ENCODE results near the gene AKR1C3. TPM values are rescaled to one million over a fixed set of nuclear protein-coding genes. Genes with fewer than 3 reads are reported as not detected.

Gene AKR1C3
- total and polyA plus RNA-seq, 2 experiments from 2014 or later, result 53.5 to 54.6 TPM

- peak; percentile 7 for DNase-seq (ENCODE audit: low spot score)
- Histone ChIP-seq H3K36me3 (replicated peaks; ENCODE audit: insufficient read depth, low read depth) (no peaks in the 10 kb centered on the region), H3K9me3 (ENCODE audit: low read depth) (no peaks in the 10 kb centered on the region), H2AFZ (no peak overlapping the region), H3K27me3 (no peaks in the 10 kb centered on the region), H3K4me2 (no peak overlapping the region), H3K9me2 (replicated peaks; ENCODE audit: insufficient read depth) (no peaks in the 10 kb centered on the region), H3K4me3 (no peak overlapping the region), H4K20me1 (ENCODE audit: insufficient read depth, poor library complexity, severe bottlenecking) (no peaks in the 10 kb centered on the region), H3K4me1 (ENCODE audit: insufficient read depth) (peaks cover 7% of the 10 kb centered on the region), H3K79me2 (no peaks in the 10 kb centered on the region), H3K27ac (peak overlapping the region; percentile 55)
- TF ChIP-seq CTCF (IDR thresholded peaks at IDR 0.05; ENCODE audit: poor library complexity) (no peak), EZH2phosphoT487 (IDR thresholded peaks at IDR 0.05; ENCODE audit: low read depth, severe bottlenecking, unreplicated experiment) (no peak), EZH2 (IDR thresholded peaks at IDR 0.05; ENCODE audit: borderline replicate concordance) (no peak)
- WGBS (ENCODE audit: low lambda C conversion rate, missing lambda C conversion rate), result 51% methylated on average over 4 of the region's 4 CpGs
Observed at GRCh38 chr10:5142199-5142598, 48.0 kb downstream of the AKR1C3 start.

DNA sequence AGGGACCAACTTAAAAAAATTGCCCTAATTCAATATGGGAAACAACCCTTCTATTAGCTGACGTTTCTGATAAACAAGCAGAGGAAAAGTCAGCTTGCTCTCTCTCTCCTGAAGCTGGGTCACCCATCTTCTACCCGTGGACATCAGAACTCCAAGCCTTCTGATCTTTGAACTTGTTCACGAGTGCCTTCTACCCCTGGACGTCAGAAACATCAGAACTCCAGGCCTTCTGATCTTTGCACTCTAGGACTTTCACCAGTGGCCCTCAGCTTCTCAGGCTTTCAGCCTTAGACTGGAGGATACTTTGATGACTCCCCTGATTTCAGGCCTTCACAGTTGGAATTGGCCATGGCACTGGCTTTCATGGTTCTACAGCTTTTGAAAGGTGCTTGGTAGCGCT lies 48.9 kb downstream of the AKR1C3 start:
- no peak overlapping the region for H3K4me2 ChIP-seq
- H3K4me1 ChIP-seq (ENCODE audit: insufficient read depth), result peaks cover 13% of the 10 kb centered on the region

GRCh38 chr10:5146920-5147254 lies 52.7 kb downstream of the AKR1C3 start:
- Histone ChIP-seq H3K79me2 (no peaks in the 10 kb centered on the region), H3K9me2 (replicated peaks; ENCODE audit: insufficient read depth) (no peaks in the 10 kb centered on the region), H4K20me1 (ENCODE audit: insufficient read depth, poor library complexity, severe bottlenecking) (no peaks in the 10 kb centered on the region), H3K27ac (peak overlapping the region; percentile 86), H3K4me3 (no peak overlapping the region), H2AFZ (no peak overlapping the region), H3K4me1 (ENCODE audit: insufficient read depth) (peaks cover 26% of the 10 kb centered on the region), H3K36me3 (replicated peaks; ENCODE audit: insufficient read depth, low read depth) (no peaks in the 10 kb centered on the region), H3K9me3 (ENCODE audit: low read depth) (no peaks in the 10 kb centered on the region), H3K4me2 (no peak overlapping the region), H3K27me3 (no peaks in the 10 kb centered on the region)
- TF ChIP-seq EZH2 (IDR thresholded peaks at IDR 0.05; ENCODE audit: borderline replicate concordance), result no peak
- TF ChIP-seq CTCF (IDR thresholded peaks at IDR 0.05; ENCODE audit: poor library complexity), result no peak
- TF ChIP-seq EZH2phosphoT487 (IDR thresholded peaks at IDR 0.05; ENCODE audit: low read depth, severe bottlenecking, unreplicated experiment), result no peak
- DNase-seq (ENCODE audit: low spot score), result no peak
- WGBS (ENCODE audit: low lambda C conversion rate, missing lambda C conversion rate), result 70% methylated on average over 5 of the region's 5 CpGs

More for the DNA sequence above, 48.9 kb downstream of the AKR1C3 start:
- DNase-seq (ENCODE audit: low spot score), result no peak
- Histone ChIP-seq H4K20me1 (ENCODE audit: insufficient read depth, poor library complexity, severe bottlenecking) (no peaks in the 10 kb centered on the region), H3K9me2 (replicated peaks; ENCODE audit: insufficient read depth) (no peaks in the 10 kb centered on the region), H3K27me3 (no peaks in the 10 kb centered on the region), H3K79me2 (no peaks in the 10 kb centered on the region), H2AFZ (no peak overlapping the region), H3K27ac (peak overlapping the region; percentile 17), H3K9me3 (ENCODE audit: low read depth) (no peaks in the 10 kb centered on the region), H3K36me3 (replicated peaks; ENCODE audit: insufficient read depth, low read depth) (no peaks in the 10 kb centered on the region), H3K4me3 (no peak overlapping the region)
- 76% methylated on average over 5 of the region's 5 CpGs for WGBS (ENCODE audit: low lambda C conversion rate, missing lambda C conversion rate)
- no peak for TF ChIP-seq EZH2phosphoT487 (IDR thresholded peaks at IDR 0.05; ENCODE audit: low read depth, severe bottlenecking, unreplicated experiment)
- TF ChIP-seq EZH2 (IDR thresholded peaks at IDR 0.05; ENCODE audit: borderline replicate concordance), result no peak
- TF ChIP-seq CTCF (IDR thresholded peaks at IDR 0.05; ENCODE audit: poor library complexity), result no peak

All from hepatocyte (in vitro differentiated cells).